Fibroblast of lung (primary cell): ENCODE results near the gene PACSIN2. TPM values are rescaled to one million over a fixed set of nuclear protein-coding genes. Genes with fewer than 3 reads are reported as not detected.

Experiments
- DNase-seq, 2 donors: peaks; one replicate each; pipeline versions ENCODE4 v3.0.0 to v3.0.0-alpha.2; 2010; ENCODE audit warnings: low read depth in 2 of 2
- H2AFZ ChIP-seq: 2 replicates; pipeline ENCODE4 v1.5.1; 2012; ENCODE audit warnings: low read length, control low read depth, inconsistent platforms
- H3K27ac ChIP-seq: 2 replicates; pipeline ENCODE4 v1.5.1; 2011; ENCODE audit warnings: low read length, control low read depth; ENCODE audit not compliant: insufficient read depth
- H3K27me3 ChIP-seq: 2 replicates; pipeline ENCODE4 v1.5.1; 2011; ENCODE audit warnings: mild to moderate bottlenecking, low read length; ENCODE audit not compliant: control insufficient read depth, insufficient read depth
- H3K36me3 ChIP-seq: 2 replicates; pipeline ENCODE4 v1.5.1; 2011; ENCODE audit warnings: low read length; ENCODE audit not compliant: control insufficient read depth, insufficient read depth
- H3K4me1 ChIP-seq: 2 replicates; pipeline ENCODE4 v1.5.1; 2011; ENCODE audit warnings: low read length; ENCODE audit not compliant: control insufficient read depth, insufficient read depth; ENCODE audit errors: extremely low read depth
- H3K4me2 ChIP-seq: 2 replicates; pipeline ENCODE4 v1.5.1; 2011; ENCODE audit warnings: low read length, control low read depth; ENCODE audit not compliant: insufficient read depth; ENCODE audit errors: extremely low read depth
- H3K4me3 ChIP-seq, 4 experiments: fragments of 200-600 bp in 1 of 4; sonication (generic) in 1 of 4; replicated peaks in 1 of 4; 2 replicates each; pipeline ENCODE4 v1.5.1; 2011 to 2016; ENCODE audit warnings: low read length in 4 of 4, low read depth in 3 of 4, mild to moderate bottlenecking in 3 of 4, control low read depth in 2 of 4, inconsistent platforms in 1 of 4, mixed read lengths in 1 of 4; ENCODE audit not compliant: insufficient read depth in 1 of 4; ENCODE audit errors: control extremely low read depth in 1 of 4
- H3K79me2 ChIP-seq: 2 replicates; pipeline ENCODE4 v1.5.1; 2012; ENCODE audit warnings: mild to moderate bottlenecking, low read length, inconsistent platforms; ENCODE audit not compliant: control insufficient read depth, insufficient read depth
- H3K9ac ChIP-seq: 2 replicates; pipeline ENCODE4 v1.5.1; 2011; ENCODE audit warnings: mild to moderate bottlenecking, low read length, control low read depth; ENCODE audit not compliant: insufficient read depth
- H3K9me3 ChIP-seq: 2 replicates; pipeline ENCODE4 v1.5.1; 2012; ENCODE audit warnings: low read depth, low read length; ENCODE audit not compliant: control insufficient read depth, insufficient read depth
- H4K20me1 ChIP-seq: 2 replicates; pipeline ENCODE4 v1.5.1; 2011; ENCODE audit warnings: low read length; ENCODE audit not compliant: control insufficient read depth, insufficient read depth; ENCODE audit errors: extremely low read depth
- CTCF ChIP-seq, 2 donors: IDR thresholded peaks in 1 of 2; conservative IDR thresholded peaks in 1 of 2; 1 replicate in 1 of 2; 2 replicates in 1 of 2; pipeline ENCODE4 v1.5.1; 2011 to 2012; ENCODE audit warnings: low read length in 2 of 2, control low read depth in 1 of 2, inconsistent platforms in 1 of 2, low read depth in 1 of 2, mild to moderate bottlenecking in 1 of 2
- EZH2 ChIP-seq: IDR thresholded peaks from 2 replicates; pipeline ENCODE4 v1.5.1; 2012; ENCODE audit warnings: low read length, control low read depth, mild to moderate bottlenecking; ENCODE audit errors: missing control alignments
- polyA plus RNA-seq, 2 donors: library from polyadenylated mRNA; depleted of rRNA in 1 of 2; stranded (reverse) in 1 of 2; unstranded in 1 of 2; fragments of >200 nt; gene quantifications; 2 replicates each; pipeline ENCODE4 v1.2.1, GENCODE V29; 2011 to 2012; ENCODE audit warnings: missing spikeins in 1 of 2
- total RNA-seq: library from RNA; depleted of rRNA; stranded (reverse); fragments of >200 nt; gene quantifications from 2 replicates; pipeline ENCODE4 v1.2.1, GENCODE V29; 2014

PACSIN2 gene
- total and polyA plus RNA-seq, 2 donors (not counting 1 experiment from before 2014, with no cell fraction given): 30.1 to 41.4 TPM

GRCh38 chr22:42994276-42994916, 20.6 kb downstream of the PACSIN2 start:
- H3K9me3 ChIP-seq: no peaks in the 10 kb centered on the region
- H3K27ac ChIP-seq: peak overlapping the region; percentile 67
- no peak for DNase-seq
- no peak for TF ChIP-seq CTCF (conservative IDR thresholded peaks at IDR 0.05 in 1 of 2, IDR thresholded peaks at IDR 0.05 in 1 of 2; ENCODE audit: low read depth in 1 of 2, low read length in 2 of 2)
- no peak for TF ChIP-seq EZH2
- H3K36me3 ChIP-seq: no peaks in the 10 kb centered on the region
- peak overlapping the region in 3 of 4 experiments; percentile 3 to 33 (median 27) for H3K4me3 ChIP-seq
- H3K27me3 ChIP-seq: no peaks in the 10 kb centered on the region
- H3K4me2 ChIP-seq: peak overlapping the region; percentile 80
- no peak overlapping the region for H2AFZ ChIP-seq
- H3K9ac ChIP-seq: no peak overlapping the region
- H4K20me1 ChIP-seq: peaks cover 3% of the 10 kb centered on the region
- H3K4me1 ChIP-seq: peaks cover 43% of the 10 kb centered on the region
- H3K79me2 ChIP-seq: peaks cover 71% of the 10 kb centered on the region

- DNase-seq: peak; percentile 63 to 72
- Histone ChIP-seq H2AFZ (no peak overlapping the region), H3K4me1 (peaks cover 43% of the 10 kb centered on the region), H3K36me3 (no peaks in the 10 kb centered on the region), H3K9me3 (no peaks in the 10 kb centered on the region), H3K27ac (peak overlapping the region; percentile 67), H3K27me3 (no peaks in the 10 kb centered on the region), H3K4me3 (no peak overlapping the region), H3K9ac (no peak overlapping the region), H3K79me2 (peaks cover 69% of the 10 kb centered on the region), H3K4me2 (peak overlapping the region; percentile 52), H4K20me1 (peaks cover 3% of the 10 kb centered on the region)
- no peak for TF ChIP-seq CTCF (conservative IDR thresholded peaks at IDR 0.05 in 1 of 2, IDR thresholded peaks at IDR 0.05 in 1 of 2; ENCODE audit: low read depth in 1 of 2, low read length in 2 of 2)
- no peak for TF ChIP-seq EZH2
Observed at GRCh38 chr22:42993651-42994275, 21.2 kb downstream of the PACSIN2 start.

GRCh38 chr22:42992886-42993479, 22.0 kb downstream of the PACSIN2 start:
- TF ChIP-seq EZH2 (no peak), CTCF (conservative IDR thresholded peaks at IDR 0.05 in 1 of 2, IDR thresholded peaks at IDR 0.05 in 1 of 2; ENCODE audit: low read depth in 1 of 2, low read length in 2 of 2) (no peak)
- Histone ChIP-seq H3K9ac (no peak overlapping the region), H4K20me1 (peaks cover 3% of the 10 kb centered on the region), H3K79me2 (peaks cover 66% of the 10 kb centered on the region), H3K4me2 (no peak overlapping the region), H3K27me3 (no peaks in the 10 kb centered on the region), H3K9me3 (no peaks in the 10 kb centered on the region), H2AFZ (no peak overlapping the region), H3K4me3 (no peak overlapping the region), H3K27ac (no peak overlapping the region), H3K36me3 (no peaks in the 10 kb centered on the region), H3K4me1 (peaks cover 39% of the 10 kb centered on the region)
- no peak for DNase-seq
